ENCODE measurements around the gene CXorf58. TPM values are rescaled to one million over a fixed set of nuclear protein-coding genes. Genes with fewer than 3 reads are reported as not detected.

Gene CXorf58
- total and polyA plus RNA-seq, 2 of the 13 experiments (the other 11 are each of a cell fraction or from before 2014, with no cell fraction given), result not detected

DNA sequence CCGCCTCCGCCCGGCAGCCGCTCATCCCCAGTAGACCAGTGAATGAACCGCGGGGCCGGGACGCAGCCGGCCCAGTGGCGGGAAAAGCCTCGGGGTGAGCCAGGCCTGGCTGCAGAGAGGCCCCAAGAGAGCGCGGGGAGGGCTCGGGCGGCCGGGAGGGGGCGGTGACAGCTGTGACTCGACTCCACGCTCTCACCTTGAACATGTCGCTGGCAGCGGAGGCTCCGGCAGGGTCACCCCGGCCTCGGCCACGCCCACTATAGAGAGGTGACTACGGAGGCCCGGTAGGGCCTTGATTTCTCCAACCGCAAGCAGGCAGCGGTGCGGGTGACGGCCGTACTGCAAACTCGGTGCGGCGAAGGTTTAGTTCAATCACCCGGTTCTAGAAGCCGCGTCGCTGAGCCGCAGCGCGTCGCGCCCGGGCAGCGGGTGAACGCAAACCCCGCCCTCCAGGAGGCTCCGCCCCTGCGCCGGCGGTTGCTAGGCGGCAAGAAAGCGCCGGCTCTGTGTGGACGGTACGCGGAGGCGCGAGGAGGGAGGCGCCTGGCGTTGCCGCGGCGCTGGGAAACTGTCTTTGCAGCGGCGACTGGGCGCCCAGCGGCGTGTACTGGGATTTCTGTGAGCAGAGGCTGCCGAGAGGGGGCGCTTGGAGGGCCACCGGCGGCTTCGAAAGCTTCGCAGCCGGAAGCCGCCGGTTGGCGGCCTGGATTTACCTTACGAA, at the start of gene CXorf58, which contains the start of gene APOO (continued):
- TF ChIP-seq NFKB2 (CRISPR knock-in tag; IDR thresholded peaks at IDR 0.05; ENCODE audit: borderline replicate concordance) (peak; percentile 29; the same call in 1 of the 2 replicates), ARNT2 (CRISPR knock-in tag; IDR thresholded peaks at IDR 0.05; ENCODE audit: low read depth) (0 out of 2 replicates have a peak, but pooled peaks have one; percentile 32), KDM2A (CRISPR knock-in tag; IDR thresholded peaks at IDR 0.05; ENCODE audit: borderline replicate concordance, low read depth) (0 out of 2 replicates have a peak, but pooled peaks have one; percentile 51), HNRNPLL (IDR thresholded peaks at IDR 0.05; ENCODE audit: low read depth, low read length, poor library complexity, severe bottlenecking) (peak; percentile 92), ZBTB38 (CRISPR knock-in tag; IDR thresholded peaks at IDR 0.05) (peak; percentile 20; the same call in 1 of the 2 replicates), JUND (CRISPR knock-in tag; IDR thresholded peaks at IDR 0.05) (no peak), ZNF776 (CRISPR knock-in tag; IDR thresholded peaks at IDR 0.05) (no peak), GABPB1 (CRISPR knock-in tag; IDR thresholded peaks at IDR 0.05) (peak; percentile 73; the same call in 1 of the 2 replicates), MEF2D (CRISPR knock-in tag; IDR thresholded peaks at IDR 0.05) (peak; percentile 31; the same call in 1 of the 2 replicates), TOE1 (CRISPR knock-in tag; IDR thresholded peaks at IDR 0.05) (no peak), ZNF644 (CRISPR knock-in tag; IDR thresholded peaks at IDR 0.05; ENCODE audit: low read depth) (0 out of 2 replicates have a peak, but pooled peaks have one; percentile 56), RBFOX2 (IDR thresholded peaks at IDR 0.05; ENCODE audit: low read depth, low read length) (peak; percentile 74), KMT2A (CRISPR knock-in tag; IDR thresholded peaks at IDR 0.05) (0 out of 2 replicates have a peak, but pooled peaks have one; percentile 48), AGO2 (optimal IDR thresholded peaks at IDR 0.05; ENCODE audit: low read depth, low read length) (peak; percentile 15), GPN1 (CRISPR knock-in tag; IDR thresholded peaks at IDR 0.05; ENCODE audit: borderline replicate concordance) (no peak), CBFB (CRISPR knock-in tag; IDR thresholded peaks at IDR 0.05) (peak; percentile 59; the same call in 1 of the 2 replicates), FLYWCH1 (CRISPR knock-in tag; IDR thresholded peaks at IDR 0.05) (no peak), ZSCAN31 (CRISPR knock-in tag; IDR thresholded peaks at IDR 0.05; ENCODE audit: low read depth) (peak; percentile 31; the same call in 1 of the 2 replicates), ZNF816 (CRISPR knock-in tag; IDR thresholded peaks at IDR 0.05; ENCODE audit: borderline replicate concordance) (0 out of 2 replicates have a peak, but pooled peaks have one; percentile 26), ATF1 (CRISPR knock-in tag; IDR thresholded peaks at IDR 0.05) (no peak), MED13 (CRISPR knock-in tag; IDR thresholded peaks at IDR 0.05) (0 out of 2 replicates have a peak, but pooled peaks have one; percentile 17), ETV5 (CRISPR knock-in tag; IDR thresholded peaks at IDR 0.05; ENCODE audit: borderline replicate concordance) (peak; percentile 45; the same call in 1 of the 2 replicates), POGZ (CRISPR knock-in tag; IDR thresholded peaks at IDR 0.05) (peak; percentile 67), GTF3A (CRISPR knock-in tag; conservative IDR thresholded peaks at IDR 0.05) (no peak), NR2C2 (CRISPR knock-in tag; IDR thresholded peaks at IDR 0.05; ENCODE audit: borderline replicate concordance) (peak; percentile 90)
- TF ChIP-seq, protein P1, sequence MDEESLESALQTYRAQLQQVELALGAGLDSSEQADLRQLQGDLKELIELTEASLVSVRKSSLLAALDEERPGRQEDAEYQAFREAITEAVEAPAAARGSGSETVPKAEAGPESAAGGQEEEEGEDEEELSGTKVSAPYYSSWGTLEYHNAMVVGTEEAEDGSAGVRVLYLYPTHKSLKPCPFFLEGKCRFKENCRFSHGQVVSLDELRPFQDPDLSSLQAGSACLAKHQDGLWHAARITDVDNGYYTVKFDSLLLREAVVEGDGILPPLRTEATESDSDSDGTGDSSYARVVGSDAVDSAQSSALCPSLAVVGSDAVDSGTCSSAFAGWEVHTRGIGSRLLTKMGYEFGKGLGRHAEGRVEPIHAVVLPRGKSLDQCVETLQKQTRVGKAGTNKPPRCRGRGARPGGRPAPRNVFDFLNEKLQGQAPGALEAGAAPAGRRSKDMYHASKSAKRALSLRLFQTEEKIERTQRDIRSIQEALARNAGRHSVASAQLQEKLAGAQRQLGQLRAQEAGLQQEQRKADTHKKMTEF (CRISPR knock-in tag; IDR thresholded peaks at IDR 0.05), result peak; percentile 69
- TF ChIP-seq, protein P2, sequence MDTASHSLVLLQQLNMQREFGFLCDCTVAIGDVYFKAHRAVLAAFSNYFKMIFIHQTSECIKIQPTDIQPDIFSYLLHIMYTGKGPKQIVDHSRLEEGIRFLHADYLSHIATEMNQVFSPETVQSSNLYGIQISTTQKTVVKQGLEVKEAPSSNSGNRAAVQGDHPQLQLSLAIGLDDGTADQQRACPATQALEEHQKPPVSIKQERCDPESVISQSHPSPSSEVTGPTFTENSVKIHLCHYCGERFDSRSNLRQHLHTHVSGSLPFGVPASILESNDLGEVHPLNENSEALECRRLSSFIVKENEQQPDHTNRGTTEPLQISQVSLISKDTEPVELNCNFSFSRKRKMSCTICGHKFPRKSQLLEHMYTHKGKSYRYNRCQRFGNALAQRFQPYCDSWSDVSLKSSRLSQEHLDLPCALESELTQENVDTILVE (CRISPR knock-in tag; IDR thresholded peaks at IDR 0.05), result peak; percentile 97
- TF ChIP-seq, protein P3, sequence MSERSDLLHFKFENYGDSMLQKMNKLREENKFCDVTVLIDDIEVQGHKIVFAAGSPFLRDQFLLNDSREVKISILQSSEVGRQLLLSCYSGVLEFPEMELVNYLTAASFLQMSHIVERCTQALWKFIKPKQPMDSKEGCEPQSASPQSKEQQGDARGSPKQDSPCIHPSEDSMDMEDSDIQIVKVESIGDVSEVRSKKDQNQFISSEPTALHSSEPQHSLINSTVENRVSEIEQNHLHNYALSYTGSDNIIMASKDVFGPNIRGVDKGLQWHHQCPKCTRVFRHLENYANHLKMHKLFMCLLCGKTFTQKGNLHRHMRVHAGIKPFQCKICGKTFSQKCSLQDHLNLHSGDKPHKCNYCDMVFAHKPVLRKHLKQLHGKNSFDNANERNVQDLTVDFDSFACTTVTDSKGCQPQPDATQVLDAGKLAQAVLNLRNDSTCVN (CRISPR knock-in tag; IDR thresholded peaks at IDR 0.05; ENCODE audit: borderline replicate concordance), result peak; percentile 45; the same call in 1 of the 2 replicates
